Spleen (tissue), 7 donors: ENCODE measurements around the gene CABP2.

Experiments used
- POLR2A ChIP-seq, 3 donors: fragments of 450-650 bp; IDR thresholded peaks; one replicate each; pipeline ENCODE4 v1.5.1; 2017; ENCODE audit warnings: antibody characterized with exemption in 3 of 3, mild to moderate bottlenecking in 1 of 3
- POLR2AphosphoS5 ChIP-seq, 3 donors: sonication (generic); formaldehyde crosslinking; IDR thresholded peaks; one replicate each; pipeline ENCODE4 v1.5.1; 2017; ENCODE audit warnings: antibody characterized with exemption in 3 of 3
- TF ChIP-seq, protein P1 (sequence below), 11 experiments: fragments of 200-600 bp in 7 of 11; fragments of 450-650 bp in 4 of 11; sonication (generic) in 4 of 11; IDR thresholded peaks in 8 of 11; conservative IDR thresholded peaks in 3 of 11; 1 replicate in 7 of 11; 2 replicates in 4 of 11; pipeline versions ENCODE4 v1.4.0 to v1.8.0; 2016 to 2021; ENCODE audit warnings: antibody characterized with exemption in 11 of 11, inconsistent platforms in 4 of 11, mild to moderate bottlenecking in 1 of 11
- donor health status: DM: no; HTN: no; CAD: no; lungs with moderate emphysema.
- donor health status: DM: no; HTN: no; CAD: no.
- donor health status: DM: no; HTN: no; CAD: no.

DNA sequence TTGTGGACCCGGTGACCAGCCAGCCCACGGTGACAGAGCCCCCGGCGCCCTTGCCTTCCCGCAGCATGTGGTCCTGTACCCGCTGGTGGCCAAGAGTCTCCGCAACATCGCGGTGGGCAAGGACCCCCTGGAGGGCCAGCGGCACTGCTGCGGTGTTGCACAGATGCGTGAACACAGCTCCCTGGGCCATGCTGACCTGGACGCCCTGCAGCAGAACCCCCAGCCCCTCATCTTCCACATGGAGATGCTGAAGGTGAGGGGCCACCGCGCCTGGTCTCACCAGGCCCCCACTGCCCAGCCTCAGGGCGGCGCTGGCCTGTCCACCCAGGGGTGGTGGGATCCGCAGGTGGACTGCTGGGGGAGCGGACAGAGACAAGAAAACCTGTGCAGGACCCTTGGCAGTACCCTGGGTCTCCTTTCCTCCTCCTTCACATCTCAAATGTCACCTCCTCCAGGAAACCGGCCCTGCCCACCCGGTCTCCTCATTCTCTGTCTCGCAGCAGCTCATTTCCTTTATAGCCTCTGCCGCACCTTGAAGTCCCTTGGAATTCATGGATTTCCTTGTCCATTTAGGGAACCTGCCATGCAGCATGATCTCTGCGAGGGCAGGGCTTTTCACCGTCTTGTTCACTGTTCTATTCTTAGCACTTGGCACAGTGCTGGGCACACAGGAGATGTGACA is 33.9 kb downstream of the CABP2 start:
- peak in 2 of 3 donors; percentile 33 to 61 for TF ChIP-seq POLR2AphosphoS5 (IDR thresholded peaks at IDR 0.05)
- TF ChIP-seq, protein P1, sequence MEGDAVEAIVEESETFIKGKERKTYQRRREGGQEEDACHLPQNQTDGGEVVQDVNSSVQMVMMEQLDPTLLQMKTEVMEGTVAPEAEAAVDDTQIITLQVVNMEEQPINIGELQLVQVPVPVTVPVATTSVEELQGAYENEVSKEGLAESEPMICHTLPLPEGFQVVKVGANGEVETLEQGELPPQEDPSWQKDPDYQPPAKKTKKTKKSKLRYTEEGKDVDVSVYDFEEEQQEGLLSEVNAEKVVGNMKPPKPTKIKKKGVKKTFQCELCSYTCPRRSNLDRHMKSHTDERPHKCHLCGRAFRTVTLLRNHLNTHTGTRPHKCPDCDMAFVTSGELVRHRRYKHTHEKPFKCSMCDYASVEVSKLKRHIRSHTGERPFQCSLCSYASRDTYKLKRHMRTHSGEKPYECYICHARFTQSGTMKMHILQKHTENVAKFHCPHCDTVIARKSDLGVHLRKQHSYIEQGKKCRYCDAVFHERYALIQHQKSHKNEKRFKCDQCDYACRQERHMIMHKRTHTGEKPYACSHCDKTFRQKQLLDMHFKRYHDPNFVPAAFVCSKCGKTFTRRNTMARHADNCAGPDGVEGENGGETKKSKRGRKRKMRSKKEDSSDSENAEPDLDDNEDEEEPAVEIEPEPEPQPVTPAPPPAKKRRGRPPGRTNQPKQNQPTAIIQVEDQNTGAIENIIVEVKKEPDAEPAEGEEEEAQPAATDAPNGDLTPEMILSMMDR (IDR thresholded peaks at IDR 0.05 in 8 of 11, conservative IDR thresholded peaks at IDR 0.05 in 3 of 11): no peak
- no peak for TF ChIP-seq POLR2A (IDR thresholded peaks at IDR 0.05)
